NT2/D1 (cell line): ENCODE results near the gene BRIX1.

Experiments used
- YY1 ChIP-seq: IDR thresholded peaks from 2 replicates; pipeline ENCODE4 v1.6.1; 2011; ENCODE audit not compliant: insufficient read length, insufficient read depth
- ZNF274 ChIP-seq: IDR thresholded peaks from 2 replicates; pipeline ENCODE4 v1.6.1; 2011; ENCODE audit warnings: mild to moderate bottlenecking, low read depth, low read length

GRCh38 chr5:34903260-34903659, 12.3 kb upstream of the BRIX1 start:
- TF ChIP-seq YY1 (no peak), ZNF274 (no peak)
